Measurements from ENCODE around the gene RFTN1. TPM values are rescaled to one million over a fixed set of nuclear protein-coding genes. Genes with fewer than 3 reads are reported as not detected.

RFTN1 gene
- total and polyA plus RNA-seq, 2 experiments from 2014 or later = 3.3 to 7.2 TPM

GRCh38 chr3:16486201-16486600 is 27.3 kb downstream of the RFTN1 start:
- DNase-seq (ENCODE audit: low spot score) (no peak), ATAC-seq (no peak)
- no peaks in the 10 kb centered on the region for H3K79me2 ChIP-seq (replicated peaks; ENCODE audit: insufficient read depth)
- peaks cover 3% of the 10 kb centered on the region; the same call in 1 of the 2 replicates for H3K36me3 ChIP-seq (ENCODE audit: insufficient read depth)
- peaks cover 5% of the 10 kb centered on the region for H3K9me3 Mint-ChIP-seq
- H2AFZ ChIP-seq = no peak overlapping the region
- H3K4me3 ChIP-seq = no peak overlapping the region
- peaks cover 27% of the 10 kb centered on the region for H3K4me1 ChIP-seq (ENCODE audit: insufficient read depth)
- H3K27me3 Mint-ChIP-seq (ENCODE audit: insufficient read depth, low read depth, poor library complexity) = peaks cover 10% of the 10 kb centered on the region
- H3K27ac Mint-ChIP-seq = no peak overlapping the region
- no peak overlapping the region for H3K4me3 Mint-ChIP-seq
- H3K9me2 ChIP-seq (ENCODE audit: insufficient read depth) = peaks cover 17% of the 10 kb centered on the region; the same call in 1 of the 2 replicates
- no peaks in the 10 kb centered on the region for H4K20me1 ChIP-seq (replicated peaks; ENCODE audit: insufficient read depth)
- H3K4me1 Mint-ChIP-seq = peaks cover 31% of the 10 kb centered on the region
- H3K27ac ChIP-seq (ENCODE audit: low read depth) = no peak overlapping the region
- H3K4me2 ChIP-seq = no peak overlapping the region
- no peaks in the 10 kb centered on the region for H3F3A ChIP-seq (replicated peaks; ENCODE audit: low read depth)
- no peaks in the 10 kb centered on the region for H3K27me3 ChIP-seq (ENCODE audit: insufficient read depth)
- H3K36me3 Mint-ChIP-seq (ENCODE audit: low read depth) = peaks cover 5% of the 10 kb centered on the region
- TF ChIP-seq POLR2AphosphoS5 (IDR thresholded peaks at IDR 0.05; ENCODE audit: low read depth) = no peak
- no peak for TF ChIP-seq NANOG (IDR thresholded peaks at IDR 0.05; ENCODE audit: borderline replicate concordance)
- TF ChIP-seq REST (IDR thresholded peaks at IDR 0.05; ENCODE audit: unreplicated experiment) = no peak
- no peak for TF ChIP-seq EZH2phosphoT487 (IDR thresholded peaks at IDR 0.05; ENCODE audit: unreplicated experiment)
- no peak for TF ChIP-seq EZH2 (IDR thresholded peaks at IDR 0.05; ENCODE audit: low read depth, unreplicated experiment)
- TF ChIP-seq ZNF331 (CRISPR knock-in tag; IDR thresholded peaks at IDR 0.05; ENCODE audit: low read depth) = no peak
- no peak for TF ChIP-seq CREB1 (CRISPR knock-in tag; IDR thresholded peaks at IDR 0.05; ENCODE audit: low read depth)
- TF ChIP-seq ETS1 (IDR thresholded peaks at IDR 0.05) = no peak
- TF ChIP-seq STAT1 (IDR thresholded peaks at IDR 0.05; ENCODE audit: unreplicated experiment) = no peak
- TF ChIP-seq JUNB (IDR thresholded peaks at IDR 0.05; ENCODE audit: unreplicated experiment) = no peak
- no peak for TF ChIP-seq ZNF462 (CRISPR knock-in tag; IDR thresholded peaks at IDR 0.05)
- no peak for TF ChIP-seq CTCF (conservative IDR thresholded peaks at IDR 0.05; ENCODE audit: low read depth in 2 of 2)
- TF ChIP-seq ZNF114 (CRISPR knock-in tag; IDR thresholded peaks at IDR 0.05) = no peak

All from GM23338 (cell line).